Stomach smooth muscle (tissue), 2 donors: ENCODE measurements around the gene CSK.
A peak's percentile ranks its signal among the peaks of the same experiment; 100 is the strongest.

Source experiments
- H3K27ac ChIP-seq: one replicate; pipeline ENCODE4 v1.7.0; 2013; ENCODE audit warnings: mild to moderate bottlenecking, low read length, inconsistent platforms
- H3K27me3 ChIP-seq, 2 donors: one replicate each; pipeline ENCODE4 v1.7.0; 2013; ENCODE audit warnings: low read length in 2 of 2; ENCODE audit not compliant: insufficient read depth in 2 of 2, control insufficient read depth in 1 of 2
- H3K36me3 ChIP-seq, 2 donors: one replicate each; pipeline ENCODE4 v1.7.0; 2013; ENCODE audit warnings: low read length in 2 of 2; ENCODE audit not compliant: control insufficient read depth in 2 of 2, insufficient read depth in 2 of 2
- H3K4me1 ChIP-seq: one replicate; pipeline ENCODE4 v1.7.0; 2013; ENCODE audit warnings: low read length; ENCODE audit not compliant: control insufficient read depth, insufficient read depth
- H3K4me3 ChIP-seq, 2 donors: one replicate each; pipeline ENCODE4 v1.7.0; 2013; ENCODE audit warnings: low read length in 2 of 2
- H3K9ac ChIP-seq, 2 donors: one replicate each; pipeline ENCODE4 v1.7.0; 2013; ENCODE audit warnings: low read length in 2 of 2, mild to moderate bottlenecking in 1 of 2
- H3K9me3 ChIP-seq, 2 donors: one replicate each; pipeline ENCODE4 v1.7.0; 2013; ENCODE audit warnings: low read length in 2 of 2; ENCODE audit not compliant: control insufficient read depth in 2 of 2
- donor health status: healthy.
- donor health status: Pancreatic carcinoma.

Gene CSK

DNA sequence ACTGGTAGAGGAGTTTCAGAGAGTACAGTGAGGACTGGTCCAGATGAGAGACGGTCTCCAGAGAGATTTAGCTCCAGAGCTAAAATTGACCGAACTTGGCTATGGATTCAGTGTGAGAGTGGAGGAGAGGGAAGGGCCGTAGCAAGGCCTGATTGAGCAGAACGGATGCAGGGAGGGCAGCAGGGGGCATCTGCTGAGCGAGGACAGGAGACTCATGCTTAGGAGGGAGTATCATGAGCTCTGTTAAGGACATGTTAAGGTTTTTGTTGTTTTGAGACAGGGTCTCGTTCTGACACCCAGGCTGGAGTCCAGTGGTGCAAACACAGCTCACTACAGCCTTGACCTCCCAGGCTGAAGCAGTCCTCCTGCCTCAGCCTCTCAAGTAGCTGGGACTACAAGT, 23.1 kb downstream of the CSK start:
- no peaks in the 10 kb centered on the region for H3K27me3 ChIP-seq
- no peak overlapping the region for H3K4me3 ChIP-seq
- H3K27ac ChIP-seq: no peak overlapping the region
- H3K36me3 ChIP-seq: peaks cover 5 to 15% of the 10 kb centered on the region in 2 donors
- peak overlapping the region in 1 of 2 donors; percentile 21 for H3K9ac ChIP-seq
- H3K4me1 ChIP-seq: peaks cover 2% of the 10 kb centered on the region
- no peaks in the 10 kb centered on the region for H3K9me3 ChIP-seq

DNA sequence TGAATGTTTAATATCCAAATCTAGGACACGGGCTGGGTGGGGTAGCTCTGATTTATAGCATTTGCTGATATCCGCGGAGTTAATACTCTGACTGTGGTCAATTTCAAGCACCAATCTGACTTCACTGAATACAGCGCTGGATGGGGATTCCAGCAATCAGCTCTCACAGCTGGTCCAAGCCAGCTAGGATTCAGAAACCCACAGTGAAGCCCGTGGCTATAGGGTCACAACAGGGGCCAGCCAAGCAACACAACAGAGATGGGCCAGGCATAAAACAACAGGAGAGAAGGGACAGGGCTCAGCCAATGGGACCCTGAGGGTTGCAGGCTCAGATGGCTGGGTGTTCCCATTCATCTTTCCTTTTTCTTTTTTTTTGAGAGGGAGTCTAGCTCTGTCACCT, 25.4 kb downstream of the CSK start:
- Histone ChIP-seq H3K9ac (no peak overlapping the region), H3K9me3 (no peaks in the 10 kb centered on the region), H3K4me1 (no peaks in the 10 kb centered on the region), H3K27ac (no peak overlapping the region), H3K36me3 (peaks cover 0 to 8% of the 10 kb centered on the region in 2 donors), H3K27me3 (no peaks in the 10 kb centered on the region), H3K4me3 (no peak overlapping the region)

DNA sequence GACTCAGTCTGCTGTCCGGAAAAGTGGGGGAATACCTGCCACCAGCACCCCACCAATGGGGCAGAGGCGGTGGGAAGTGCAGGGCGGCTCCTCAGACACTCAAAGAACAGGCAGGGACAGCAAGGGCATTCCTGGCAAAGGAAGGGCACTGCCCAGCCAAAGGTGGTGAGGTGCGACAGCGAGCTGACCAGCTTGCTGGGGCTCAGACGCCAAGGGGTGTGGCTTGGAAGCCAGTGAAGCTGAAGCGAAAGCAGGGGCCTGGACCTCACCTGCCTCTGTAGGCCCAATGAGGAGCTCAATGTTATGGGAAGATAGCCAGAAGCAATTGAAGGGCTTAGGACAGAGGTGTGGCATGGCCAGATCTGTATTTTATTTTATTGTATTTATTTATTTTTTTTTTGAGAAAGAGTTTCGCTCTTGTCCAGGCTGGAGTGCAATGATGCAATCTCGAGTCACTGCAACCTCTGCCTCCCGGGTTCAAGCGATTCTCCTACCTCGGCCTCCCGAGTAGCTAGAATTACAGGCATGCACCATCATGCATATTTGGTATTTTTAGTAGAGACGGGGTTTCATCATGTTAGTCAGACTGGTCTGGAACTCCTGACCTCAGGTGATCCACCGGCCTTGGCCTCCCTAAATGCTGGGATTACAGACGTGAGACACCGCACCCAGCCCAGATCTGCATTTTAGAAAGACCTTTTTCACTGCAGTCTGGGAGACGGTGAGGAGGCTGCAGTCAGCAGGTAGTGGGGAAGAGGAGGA, 26.4 kb downstream of the CSK start:
- Histone ChIP-seq H3K4me1 (no peaks in the 10 kb centered on the region), H3K4me3 (no peak overlapping the region), H3K9ac (peak overlapping the region in 1 of 2 donors; percentile 13), H3K27me3 (no peaks in the 10 kb centered on the region), H3K27ac (no peak overlapping the region), H3K36me3 (peaks cover 0 to 8% of the 10 kb centered on the region in 2 donors), H3K9me3 (no peaks in the 10 kb centered on the region)

DNA sequence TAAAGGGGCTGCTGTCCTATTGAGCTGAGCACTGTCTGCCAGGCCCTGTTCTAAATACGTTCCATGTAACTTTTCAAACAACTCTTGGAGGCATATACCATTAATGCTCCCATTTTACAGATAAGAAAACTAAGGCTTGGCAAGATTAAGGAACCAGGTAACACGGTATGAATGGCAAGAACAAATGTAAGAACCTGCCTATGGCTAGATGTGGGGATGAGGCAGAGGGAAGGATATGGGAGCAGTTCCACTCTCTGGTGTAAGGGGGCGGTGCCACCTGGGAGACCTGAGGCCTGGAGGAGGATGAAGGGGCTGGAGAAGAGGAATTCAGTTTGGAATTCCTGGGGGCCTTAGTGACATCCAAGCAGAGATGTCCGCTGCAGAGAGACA, 27.0 kb downstream of the CSK start:
- H3K4me1 ChIP-seq: no peaks in the 10 kb centered on the region
- no peaks in the 10 kb centered on the region for H3K9me3 ChIP-seq
- H3K27me3 ChIP-seq: no peaks in the 10 kb centered on the region
- peak overlapping the region in 1 of 2 donors; percentile 13 for H3K9ac ChIP-seq
- no peak overlapping the region for H3K27ac ChIP-seq
- H3K36me3 ChIP-seq: peaks cover 0 to 3% of the 10 kb centered on the region in 2 donors
- H3K4me3 ChIP-seq: no peak overlapping the region

DNA sequence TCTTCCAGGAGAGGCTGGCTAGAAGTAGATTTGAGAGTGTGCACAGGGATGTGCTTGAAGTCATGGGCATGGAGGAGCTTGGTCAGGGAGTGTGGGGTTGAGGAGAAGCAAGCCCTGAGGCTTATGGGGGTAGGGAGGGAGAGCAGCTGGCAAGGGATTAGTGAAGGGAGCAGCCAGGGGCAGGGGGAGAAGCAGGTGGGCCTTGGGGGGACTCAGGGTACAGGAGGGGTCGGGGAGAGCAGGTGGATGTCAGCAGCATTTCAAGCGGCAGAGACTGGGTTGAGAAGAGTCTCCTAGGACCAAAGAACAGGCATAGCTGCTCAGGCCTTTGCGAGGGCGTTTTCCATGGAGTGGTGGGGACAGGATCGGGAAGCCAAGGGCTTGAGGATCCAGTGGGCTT, 27.4 kb downstream of the CSK start:
- Histone ChIP-seq H3K4me1 (no peaks in the 10 kb centered on the region), H3K9ac (no peak overlapping the region), H3K4me3 (no peak overlapping the region), H3K36me3 (peaks cover 0 to 1% of the 10 kb centered on the region in 2 donors), H3K9me3 (no peaks in the 10 kb centered on the region), H3K27ac (no peak overlapping the region), H3K27me3 (no peaks in the 10 kb centered on the region)

DNA sequence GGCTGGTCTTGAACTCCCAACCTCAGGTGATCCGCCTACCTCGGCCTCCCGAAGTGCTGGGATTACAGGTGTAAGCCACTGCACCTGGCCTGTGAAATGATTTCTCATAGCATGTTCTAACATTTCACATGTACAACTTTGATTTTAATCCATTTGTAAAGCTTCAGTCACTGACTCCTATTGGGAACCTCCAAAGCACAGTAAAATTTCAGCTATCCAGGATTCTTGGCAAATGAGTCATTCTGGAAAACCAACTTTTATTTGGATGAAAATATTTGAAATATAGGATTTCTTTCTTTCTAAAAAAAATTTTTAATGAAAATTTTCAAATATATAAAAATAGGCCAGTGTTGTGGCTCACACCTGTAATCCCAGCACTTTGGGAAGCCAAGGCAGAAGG, 28.1 kb downstream of the CSK start:
- peaks cover 3% of the 10 kb centered on the region for H3K4me1 ChIP-seq
- no peak overlapping the region for H3K9ac ChIP-seq
- no peak overlapping the region for H3K27ac ChIP-seq
- no peaks in the 10 kb centered on the region for H3K9me3 ChIP-seq
- no peak overlapping the region for H3K4me3 ChIP-seq
- H3K36me3 ChIP-seq: no peaks in the 10 kb centered on the region
- no peaks in the 10 kb centered on the region for H3K27me3 ChIP-seq

DNA sequence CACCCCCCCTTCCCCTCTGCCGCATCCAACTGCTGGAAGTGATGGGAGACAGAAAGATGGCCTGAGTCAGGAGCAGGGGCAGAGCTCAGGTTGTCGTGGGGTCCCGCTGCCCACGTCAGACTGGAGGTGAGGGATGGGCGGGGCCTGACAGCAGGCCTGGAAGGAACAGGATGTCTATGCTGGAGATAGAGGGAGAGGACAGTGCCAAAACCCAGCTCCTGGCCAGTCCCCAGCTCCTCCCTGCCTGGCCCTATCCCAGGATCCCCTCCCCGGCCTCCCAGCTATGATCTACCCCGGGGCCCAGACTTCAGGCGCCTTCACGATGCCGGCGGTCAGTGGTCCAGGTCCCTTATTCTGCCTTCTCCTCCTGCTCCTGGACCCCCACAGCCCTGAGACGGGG, 30.7 kb downstream of the CSK start, which contains the start of gene LMAN1L:
LMAN1L (plus strand) TSS at position 303 of the 400 bp plus-strand sequence; CDS start at position 323, 20 bp downstream.
- Histone ChIP-seq H3K27me3 (no peaks in the 10 kb centered on the region), H3K9me3 (no peaks in the 10 kb centered on the region), H3K4me1 (peaks cover 13% of the 10 kb centered on the region), H3K36me3 (no peaks in the 10 kb centered on the region), H3K27ac (no peak within 1 kb of the TSS), H3K4me3 (no peak within 1 kb of the TSS), H3K9ac (no peak within 1 kb of the TSS)

DNA sequence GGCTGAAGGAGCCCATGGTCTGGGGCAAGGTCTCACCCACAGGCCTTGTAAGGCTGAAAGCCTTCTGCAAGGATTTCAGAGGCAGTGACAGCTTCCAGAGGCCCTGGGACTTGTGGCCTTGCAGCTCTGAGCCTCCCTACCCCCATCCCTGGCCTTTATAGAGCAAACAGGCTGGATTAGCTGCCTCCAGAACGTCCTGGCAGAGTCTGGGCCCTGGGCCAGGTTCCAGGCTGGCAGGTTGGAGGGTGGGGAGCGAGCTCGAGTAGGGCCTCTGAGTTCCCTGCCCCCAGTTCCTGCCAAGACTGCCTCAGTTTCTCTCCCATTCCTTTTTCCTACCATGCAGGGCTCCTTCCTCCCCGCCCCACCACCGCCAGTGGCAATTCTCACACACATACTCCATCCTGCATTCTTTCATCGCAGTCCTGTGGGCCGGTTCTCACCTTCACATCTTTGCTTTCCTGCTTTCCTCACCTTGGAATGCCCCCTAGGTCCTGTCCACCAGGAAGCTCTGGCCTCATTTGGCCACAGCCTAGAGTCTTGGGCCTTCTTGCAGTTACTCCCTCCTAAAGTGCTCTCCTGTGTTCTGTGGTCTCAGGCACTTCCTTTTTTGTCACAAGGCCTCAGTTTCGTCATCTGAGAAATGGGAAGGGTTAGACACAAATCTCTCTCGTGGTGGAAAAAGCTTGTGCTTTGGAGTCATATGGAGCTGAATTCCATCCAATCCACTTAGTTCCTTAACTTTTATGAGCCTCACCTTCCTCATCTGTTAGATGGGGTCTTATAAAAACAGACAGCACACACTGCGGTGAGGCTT, 33.4 kb downstream of the CSK start:
- peaks cover 0 to 4% of the 10 kb centered on the region in 2 donors for H3K27me3 ChIP-seq
- H3K4me3 ChIP-seq: peak overlapping the region in 1 of 2 donors; percentile 29
- H3K9me3 ChIP-seq: no peaks in the 10 kb centered on the region
- peak overlapping the region in 1 of 2 donors; percentile 51 for H3K9ac ChIP-seq
- H3K27ac ChIP-seq: peak overlapping the region; percentile 60
- H3K4me1 ChIP-seq: peaks cover 13% of the 10 kb centered on the region
- H3K36me3 ChIP-seq: no peaks in the 10 kb centered on the region

DNA sequence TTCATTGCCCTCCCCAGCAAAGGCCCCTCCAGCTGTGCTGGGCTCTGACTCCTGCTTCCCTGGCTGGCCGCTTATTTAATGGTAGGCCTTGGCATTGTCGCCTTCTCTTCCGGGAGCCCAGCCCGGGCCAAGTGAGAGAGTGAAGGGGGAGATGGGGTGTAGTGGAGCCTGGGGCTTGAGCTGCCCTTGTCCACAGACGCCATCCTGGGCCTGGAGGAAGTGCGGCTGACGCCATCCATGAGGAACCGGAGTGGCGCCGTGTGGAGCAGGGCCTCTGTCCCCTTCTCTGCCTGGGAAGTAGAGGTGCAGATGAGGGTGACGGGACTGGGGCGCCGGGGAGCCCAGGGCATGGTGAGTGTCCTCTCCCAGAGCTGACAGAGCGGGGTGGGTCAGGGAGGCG, 34.1 kb downstream of the CSK start:
- peaks cover 13% of the 10 kb centered on the region for H3K4me1 ChIP-seq
- H3K9ac ChIP-seq: no peak overlapping the region
- no peak overlapping the region for H3K27ac ChIP-seq

DNA sequence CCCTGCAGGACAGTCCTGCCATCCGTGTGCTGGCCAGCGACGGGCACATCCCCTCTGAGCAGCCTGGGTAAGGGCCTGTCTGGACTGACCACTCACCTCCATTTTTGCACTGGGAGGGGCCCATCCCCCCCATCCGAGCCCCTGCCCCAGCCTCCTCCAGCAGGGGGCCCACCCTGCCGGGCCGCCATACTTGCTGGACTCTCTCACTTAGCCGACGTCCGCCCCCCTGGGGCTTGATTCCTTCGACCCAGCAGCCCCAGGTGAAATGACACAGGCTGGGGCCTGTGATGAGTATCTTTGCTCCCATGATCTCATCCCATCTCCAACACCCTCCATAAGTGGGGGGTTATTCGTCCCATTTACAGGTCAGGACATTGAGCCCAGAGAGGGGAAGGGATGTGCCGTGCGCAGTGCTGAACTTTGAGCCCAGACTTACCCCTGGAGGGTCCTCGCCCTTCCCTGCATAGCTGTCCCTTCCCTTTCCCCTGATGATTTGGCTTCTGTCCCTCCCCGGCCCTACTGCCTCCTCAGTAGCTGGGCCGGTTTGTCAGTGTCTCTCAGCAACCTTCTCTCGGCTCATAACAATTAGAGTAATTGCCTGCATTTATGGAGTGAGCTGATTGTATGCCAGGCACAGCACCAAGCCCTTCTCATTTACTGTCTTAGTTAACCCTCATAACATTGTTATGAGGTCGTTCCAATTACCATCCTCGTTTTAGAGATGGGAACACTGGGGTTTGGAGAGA, 34.9 kb downstream of the CSK start:
- Histone ChIP-seq H3K9ac (no peak overlapping the region), H3K27ac (no peak overlapping the region), H3K9me3 (no peaks in the 10 kb centered on the region), H3K36me3 (no peaks in the 10 kb centered on the region), H3K4me1 (peaks cover 13% of the 10 kb centered on the region), H3K4me3 (no peak overlapping the region), H3K27me3 (peaks cover 0 to 4% of the 10 kb centered on the region in 2 donors)

More for the DNA sequence above, 34.1 kb downstream of the CSK start:
- Histone ChIP-seq H3K4me3 (no peak overlapping the region), H3K36me3 (no peaks in the 10 kb centered on the region), H3K27me3 (peaks cover 0 to 4% of the 10 kb centered on the region in 2 donors), H3K9me3 (no peaks in the 10 kb centered on the region)
